Inflammatory macrophage (primary cell): Measurements from ENCODE around the gene DNAJC15.

ENCODE experiments used
- DNase-seq, 2 donors: peaks; one replicate each; pipeline ENCODE4 v3.0.0-alpha.2; 2020 to 2022

Gene DNAJC15

GRCh38 chr13:43088093-43088511 is 64.7 kb downstream of the DNAJC15 start:
- peak; percentile 24 for DNase-seq

- no peak for DNase-seq
These were observed 66.6 kb downstream of the DNAJC15 start for GRCh38 chr13:43089912-43090498.

DNA sequence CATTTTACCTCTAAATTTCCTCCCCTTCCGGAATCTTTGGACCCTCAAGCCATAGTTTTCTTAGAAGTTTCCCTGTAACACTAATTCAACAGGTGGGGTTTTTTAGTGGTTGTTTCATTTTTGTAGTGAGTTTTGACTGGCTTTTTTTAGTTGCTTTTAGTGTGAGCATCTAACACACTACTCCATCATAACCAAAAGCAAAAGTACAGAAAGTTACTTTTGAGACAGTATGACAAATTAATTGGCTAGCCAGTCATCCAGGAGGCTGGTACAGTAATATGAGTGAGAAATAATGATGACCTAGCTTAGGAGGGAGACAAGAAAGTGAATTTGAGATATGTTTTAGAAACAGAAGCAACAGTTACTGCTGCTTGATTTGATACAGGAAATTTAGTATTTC is 71.5 kb downstream of the DNAJC15 start:
- DNase-seq, result no peak

- no peak for DNase-seq
These were observed 72.7 kb downstream of the DNAJC15 start for GRCh38 chr13:43095771-43096719.

- no peak for DNase-seq
These were observed 77.3 kb downstream of the DNAJC15 start for GRCh38 chr13:43100667-43101066.

- no peak for DNase-seq
These were observed 78.9 kb downstream of the DNAJC15 start for GRCh38 chr13:43102304-43102703.

- no peak for DNase-seq
These were observed 84.4 kb downstream of the DNAJC15 start for GRCh38 chr13:43107780-43108179.

DNA sequence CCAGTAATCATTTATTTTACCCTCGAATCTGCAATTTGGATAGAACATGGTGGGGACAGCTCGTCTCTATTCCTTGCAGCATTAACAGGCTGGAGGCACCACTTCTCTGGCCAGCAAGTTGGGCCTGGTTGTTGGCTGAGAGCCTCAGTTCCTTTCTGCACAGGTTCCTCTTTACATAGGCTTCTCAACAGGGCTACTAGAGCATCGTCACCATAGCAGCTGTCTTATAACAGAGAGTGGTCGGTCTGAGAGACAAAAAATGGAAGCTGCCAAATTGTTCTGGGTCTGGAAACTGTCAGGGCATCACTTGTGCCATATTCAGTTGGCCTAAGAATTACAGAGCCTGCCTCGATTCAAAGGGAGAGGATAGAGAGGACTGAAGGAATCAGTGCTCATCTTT is 86.7 kb downstream of the DNAJC15 start:
- DNase-seq, result no peak

DNA sequence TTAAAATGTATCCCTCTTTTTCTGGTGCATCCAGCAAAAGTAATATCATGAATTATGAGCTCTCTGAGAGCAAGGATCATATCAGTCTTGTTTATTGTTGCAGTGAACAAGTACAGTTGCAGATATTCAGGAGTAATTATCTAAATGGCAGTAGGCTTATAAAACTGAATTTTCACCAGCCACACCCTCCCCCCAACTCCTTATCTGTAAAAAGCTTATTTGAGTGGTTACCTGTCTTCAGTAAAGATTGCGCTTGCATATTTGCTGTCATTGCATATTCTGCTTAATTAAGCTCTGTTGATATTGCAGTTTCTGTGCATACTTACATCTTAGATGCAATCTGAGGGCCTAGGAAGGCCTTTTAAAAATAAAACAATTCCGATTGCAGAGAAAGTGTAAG is 87.3 kb downstream of the DNAJC15 start:
- no peak for DNase-seq

DNA sequence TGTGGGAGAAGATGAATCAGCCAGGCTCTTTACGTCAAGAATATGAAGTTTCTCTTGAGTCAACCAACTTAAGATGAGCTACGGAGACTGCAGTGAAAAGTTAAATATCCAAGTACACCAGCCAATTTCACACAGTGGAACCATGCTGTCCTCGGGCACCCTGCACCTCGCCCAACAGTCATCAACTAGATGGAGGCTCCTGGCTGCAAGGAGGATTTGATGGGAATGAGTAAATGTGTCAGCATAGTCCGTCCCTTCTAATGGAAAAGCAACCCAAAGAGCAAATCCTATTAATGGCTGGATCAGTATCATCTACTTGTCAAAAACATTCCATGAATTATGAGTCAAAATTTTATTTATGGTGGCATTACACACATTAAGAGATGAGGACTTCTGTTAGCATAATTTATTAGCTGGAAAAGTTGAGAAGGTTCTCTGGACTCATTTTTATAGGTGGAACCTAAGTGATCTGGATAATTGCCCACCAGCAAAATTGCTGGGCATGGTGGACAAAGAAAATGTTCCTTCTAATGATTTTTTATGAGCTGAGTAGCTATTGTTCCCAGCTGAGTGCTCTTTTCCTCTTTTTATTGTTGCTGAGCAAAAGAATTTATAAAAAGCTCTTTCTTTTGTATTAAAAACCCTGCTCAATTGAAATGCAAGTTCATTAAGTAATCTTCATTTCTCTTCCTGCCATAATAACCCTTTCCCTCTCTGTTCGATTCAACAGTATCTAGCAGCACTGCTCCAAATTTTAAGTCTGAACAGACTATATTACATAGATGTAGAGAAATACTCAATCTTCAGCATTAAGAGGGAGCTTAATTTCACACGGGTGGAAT is 88.4 kb downstream of the DNAJC15 start:
- DNase-seq, result no peak

DNA sequence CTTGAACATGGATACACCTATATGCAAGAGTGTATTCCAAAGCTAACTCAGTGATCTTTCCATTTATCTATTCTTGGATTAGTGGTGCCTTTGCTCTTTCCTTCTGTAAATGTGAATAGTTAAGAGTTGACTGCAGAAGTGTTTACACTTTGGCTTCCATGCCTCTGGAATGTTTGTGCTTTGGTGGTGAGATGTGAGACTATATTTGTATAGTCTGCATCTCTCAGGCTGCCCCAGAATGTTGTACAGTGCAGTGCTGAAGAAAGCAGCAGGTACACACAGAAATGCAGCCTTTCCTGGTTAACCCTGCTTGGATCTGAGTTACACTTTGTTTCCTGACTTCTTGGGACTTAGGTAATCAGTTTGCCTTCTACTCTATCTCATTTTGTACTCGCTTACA is 90.2 kb downstream of the DNAJC15 start:
- DNase-seq, result no peak

GRCh38 chr13:43114504-43114903 is 91.1 kb downstream of the DNAJC15 start:
- DNase-seq, result no peak

- DNase-seq, result no peak
These were observed 91.8 kb downstream of the DNAJC15 start for GRCh38 chr13:43115141-43115540.

DNA sequence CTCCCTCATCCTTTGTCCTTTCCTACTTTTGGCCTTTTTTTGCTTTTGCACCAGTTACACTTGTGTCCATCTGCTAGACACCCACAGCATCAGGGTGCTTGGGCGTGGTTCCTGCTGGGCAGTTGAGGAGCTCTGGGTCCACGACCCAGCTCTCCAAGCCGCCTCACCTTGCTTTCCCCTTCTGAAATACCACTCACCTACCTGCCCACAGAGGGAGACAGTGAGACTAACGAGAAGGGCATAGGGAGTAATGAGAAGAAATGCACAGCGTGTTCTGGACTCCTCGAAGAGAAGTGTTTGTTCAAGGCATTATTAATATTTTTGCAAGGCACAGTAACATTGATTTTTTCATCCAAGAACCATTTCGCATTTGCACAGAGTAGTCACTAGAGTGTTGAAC is 92.9 kb downstream of the DNAJC15 start:
- no peak for DNase-seq

- no peak for DNase-seq
These were observed 95.1 kb downstream of the DNAJC15 start for GRCh38 chr13:43118521-43118920.

GRCh38 chr13:43119206-43119605 is 95.8 kb downstream of the DNAJC15 start:
- no peak for DNase-seq

GRCh38 chr13:43122791-43123190 is 99.4 kb downstream of the DNAJC15 start:
- no peak for DNase-seq

DNA sequence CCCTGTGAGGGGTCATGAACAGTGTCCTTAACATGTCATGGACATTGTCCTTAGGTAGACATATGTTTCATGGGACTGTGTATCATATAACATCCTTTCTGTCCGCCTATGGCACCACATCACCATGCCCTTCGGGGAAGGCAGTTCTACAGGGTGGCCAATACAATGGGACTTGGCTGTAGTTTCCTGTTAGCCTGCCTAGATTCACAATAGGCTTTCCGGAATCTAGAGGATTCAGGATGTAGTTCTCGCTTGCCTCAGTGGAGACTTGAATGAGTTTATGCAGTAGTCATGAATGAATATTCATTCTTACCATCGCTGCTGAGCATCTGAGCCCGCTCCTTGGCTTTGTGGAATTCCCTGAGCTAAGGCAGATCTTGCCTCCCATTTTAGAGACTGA is 100.5 kb downstream of the DNAJC15 start:
- DNase-seq, result no peak

- DNase-seq, result no peak
These were observed 101.1 kb downstream of the DNAJC15 start for GRCh38 chr13:43124490-43124889.

DNA sequence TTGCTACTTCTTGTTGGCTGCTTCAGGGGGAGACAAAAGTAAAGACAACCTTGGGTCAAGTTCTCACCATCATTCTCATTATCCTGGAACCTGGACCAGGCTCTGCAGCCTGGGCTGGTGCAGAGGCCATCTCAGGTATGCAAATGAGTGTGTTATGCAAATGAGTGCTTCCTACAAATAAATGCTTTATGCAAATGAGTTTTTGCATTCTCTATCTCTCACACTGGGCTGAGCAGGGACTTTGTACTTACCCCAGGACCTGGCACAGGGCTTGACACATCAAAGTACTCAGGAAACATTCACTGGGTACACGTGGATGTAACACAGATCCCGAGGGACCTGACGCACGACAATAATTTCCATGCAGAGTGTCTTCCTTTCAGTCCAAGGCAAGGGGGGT is 103.0 kb downstream of the DNAJC15 start:
- DNase-seq, result no peak

GRCh38 chr13:43127103-43127798 is 103.9 kb downstream of the DNAJC15 start:
- no peak for DNase-seq

- no peak for DNase-seq
These were observed 104.4 kb downstream of the DNAJC15 start for GRCh38 chr13:43127827-43128226.
